ENCODE results near the gene AMIGO1.

AMIGO1 gene

DNA sequence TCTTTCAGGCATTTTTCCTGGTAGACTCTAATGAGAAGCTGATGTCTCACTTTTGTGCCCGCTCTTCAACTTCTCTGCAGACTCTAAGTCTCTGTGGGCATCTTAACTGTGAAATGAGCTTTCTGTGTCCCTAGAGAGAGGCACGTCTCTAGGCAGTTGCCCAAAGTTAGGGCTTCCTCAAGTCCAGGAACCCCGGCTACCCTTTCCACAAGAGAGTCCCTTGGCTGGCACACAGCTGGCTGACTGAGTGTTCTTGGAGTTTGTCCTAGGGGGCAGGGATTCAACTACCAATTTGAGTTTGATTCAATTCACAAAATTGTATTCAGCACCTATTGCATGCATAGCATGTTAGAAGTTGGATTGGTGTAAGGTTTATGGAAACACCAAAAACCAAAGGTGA lies 31.6 kb upstream of the AMIGO1 start:
- DNase-seq: no peak
- H3K36me3 ChIP-seq: no peaks in the 10 kb centered on the region
- no peaks in the 10 kb centered on the region for H3K4me1 ChIP-seq
- H3K4me3 ChIP-seq (ENCODE audit: low read depth, low read length): no peak overlapping the region
- TF ChIP-seq CTCF (IDR thresholded peaks at IDR 0.05; ENCODE audit: low read depth, low read length): no peak
- no peaks in the 10 kb centered on the region; the same call in 1 of the 2 replicates for H3K27me3 ChIP-seq
- no peaks in the 10 kb centered on the region for H3K9me3 ChIP-seq

DNA sequence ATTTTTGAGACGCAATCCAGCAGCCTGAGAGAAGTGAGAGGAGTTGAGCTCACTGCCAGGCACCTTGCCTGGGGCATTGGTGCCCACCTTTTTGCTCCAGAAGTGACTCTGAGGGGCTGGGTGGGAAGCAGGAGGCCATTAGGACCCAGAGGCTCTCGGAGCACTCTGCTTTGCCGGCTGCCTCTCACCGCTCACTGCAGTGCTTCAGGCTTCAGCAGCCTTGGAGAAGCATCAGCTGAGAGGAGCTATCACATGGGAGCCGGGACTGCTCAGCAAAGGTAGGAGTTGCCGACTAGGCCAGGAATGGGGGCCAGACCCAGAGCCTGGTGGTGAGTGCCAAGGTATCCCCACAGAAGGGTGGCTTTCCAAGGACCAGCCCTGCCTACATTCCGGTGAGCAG lies 30.1 kb upstream of the AMIGO1 start, which contains the start of gene GPR61:
GPR61 (plus strand) TSS at position 197 of the 400 bp plus-strand sequence. CDS start 3,151 bp downstream, outside the sequence.
- H3K4me3 ChIP-seq (ENCODE audit: low read depth, low read length): no peak within 1 kb of the TSS
- no peaks in the 10 kb centered on the region for H3K9me3 ChIP-seq
- H3K27me3 ChIP-seq: no peaks in the 10 kb centered on the region; the same call in 1 of the 2 replicates
- no peaks in the 10 kb centered on the region for H3K4me1 ChIP-seq
- TF ChIP-seq CTCF (IDR thresholded peaks at IDR 0.05; ENCODE audit: low read depth, low read length): no peak
- no peaks in the 10 kb centered on the region for H3K36me3 ChIP-seq
- DNase-seq: no peak

DNA sequence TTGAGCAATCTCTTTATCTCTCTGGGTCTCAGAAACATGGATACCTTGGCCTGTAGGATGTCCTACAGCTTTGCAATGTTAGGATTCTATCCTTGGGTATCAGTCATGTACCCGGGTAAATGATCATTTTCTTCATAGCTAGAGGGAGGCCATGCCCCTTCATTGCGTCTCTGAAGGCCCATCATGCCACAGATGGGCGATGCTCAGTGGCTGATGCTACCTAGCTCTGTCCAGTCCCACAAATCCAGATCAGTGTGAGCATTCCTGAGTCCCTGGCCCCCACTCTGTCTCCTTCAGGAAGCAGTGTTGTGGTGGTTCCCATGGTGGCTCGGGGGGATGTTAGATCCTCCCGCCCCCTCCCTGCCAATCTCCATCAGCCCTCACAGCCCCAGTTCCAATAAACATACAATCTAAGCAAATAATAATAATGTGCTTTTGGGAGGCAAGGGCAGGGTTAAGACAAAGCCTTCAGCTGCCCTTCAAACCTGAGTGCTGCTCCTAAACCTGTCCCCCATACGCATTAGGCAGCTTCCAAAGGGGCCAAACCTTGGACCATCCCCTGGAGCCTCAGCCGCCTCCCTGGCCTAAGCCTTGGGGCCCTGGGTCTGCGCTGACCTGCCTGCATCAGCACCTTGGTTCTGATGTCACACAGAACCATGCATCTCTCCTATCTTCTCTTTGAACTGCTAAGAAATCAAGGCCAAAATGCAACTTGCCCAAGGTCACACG lies 29.5 kb upstream of the AMIGO1 start:
- no peaks in the 10 kb centered on the region for H3K4me1 ChIP-seq
- no peak for TF ChIP-seq CTCF (IDR thresholded peaks at IDR 0.05; ENCODE audit: low read depth, low read length)
- H3K36me3 ChIP-seq: no peaks in the 10 kb centered on the region
- no peaks in the 10 kb centered on the region for H3K9me3 ChIP-seq
- DNase-seq: no peak
- H3K27me3 ChIP-seq: no peaks in the 10 kb centered on the region; the same call in 1 of the 2 replicates
- H3K4me3 ChIP-seq (ENCODE audit: low read depth, low read length): no peak overlapping the region

DNA sequence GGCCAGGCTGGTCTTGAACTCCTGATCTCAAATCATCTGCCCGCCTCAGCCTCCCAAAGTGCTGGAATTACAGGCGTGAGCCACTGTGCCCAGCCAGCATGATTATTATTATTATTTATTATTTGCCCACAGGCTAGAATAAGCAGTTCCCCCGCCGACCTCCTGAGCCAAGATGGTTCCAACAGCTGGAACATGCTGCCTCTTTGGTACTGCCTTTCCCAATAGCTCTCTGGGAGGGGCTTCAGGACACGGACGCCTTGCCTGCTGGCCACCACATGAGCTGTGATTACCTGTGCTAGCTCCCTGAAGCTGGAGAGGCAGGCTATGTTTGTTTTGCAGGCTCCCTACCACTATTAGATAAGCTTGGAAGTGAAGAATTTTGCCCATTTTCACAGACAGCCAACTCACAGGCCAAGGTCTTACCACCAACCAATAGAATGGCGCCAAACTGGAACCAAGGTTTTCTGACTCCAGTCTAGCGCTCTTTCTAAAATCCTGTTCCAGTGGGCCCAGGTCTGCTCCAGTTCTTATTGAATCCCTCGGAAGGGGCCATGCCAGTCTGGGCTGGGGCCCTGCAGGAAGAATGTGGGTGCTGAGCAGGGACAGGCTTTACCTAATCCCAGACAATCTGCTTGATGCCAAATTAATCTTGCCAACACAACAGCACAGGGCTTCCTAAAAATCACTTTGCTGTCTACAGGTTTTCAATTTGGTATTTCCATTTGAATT lies 28.1 kb upstream of the AMIGO1 start:
- DNase-seq: no peak
- no peak overlapping the region for H3K4me3 ChIP-seq (ENCODE audit: low read depth, low read length)
- no peaks in the 10 kb centered on the region for H3K36me3 ChIP-seq
- H3K9me3 ChIP-seq: no peaks in the 10 kb centered on the region
- H3K27me3 ChIP-seq: no peaks in the 10 kb centered on the region; the same call in 1 of the 2 replicates
- no peak for TF ChIP-seq CTCF (IDR thresholded peaks at IDR 0.05; ENCODE audit: low read depth, low read length)
- peaks cover 1% of the 10 kb centered on the region for H3K4me1 ChIP-seq

GRCh38 chr1:109535971-109536491 lies 26.5 kb upstream of the AMIGO1 start:
- no peaks in the 10 kb centered on the region; the same call in 1 of the 2 replicates for H3K27me3 ChIP-seq
- no peaks in the 10 kb centered on the region for H3K9me3 ChIP-seq
- peaks cover 5% of the 10 kb centered on the region for H3K4me1 ChIP-seq
- TF ChIP-seq CTCF (IDR thresholded peaks at IDR 0.05; ENCODE audit: low read depth, low read length): no peak
- H3K4me3 ChIP-seq (ENCODE audit: low read depth, low read length): no peak overlapping the region
- no peaks in the 10 kb centered on the region for H3K36me3 ChIP-seq
- DNase-seq: no peak

Data from BE2C (cell line).